ENCODE data around the gene CNTNAP4.

CNTNAP4 gene

GRCh38 chr16:76444832-76445231 lies 167.6 kb downstream of the CNTNAP4 start:
- DNase-seq (ENCODE audit: low read depth) = no peak
- TF ChIP-seq CTCF (conservative IDR thresholded peaks at IDR 0.05; ENCODE audit: control insufficient read depth, insufficient read depth, low read depth, low read length) = no peak
- no peak overlapping the region for H3K4me3 ChIP-seq (ENCODE audit: control insufficient read depth, low read depth, low read length)

GRCh38 chr16:76445815-76446214 lies 168.6 kb downstream of the CNTNAP4 start:
- no peak for TF ChIP-seq CTCF (conservative IDR thresholded peaks at IDR 0.05; ENCODE audit: control insufficient read depth, insufficient read depth, low read depth, low read length)
- DNase-seq (ENCODE audit: low read depth) = no peak
- H3K4me3 ChIP-seq (ENCODE audit: control insufficient read depth, low read depth, low read length) = no peak overlapping the region

- DNase-seq (ENCODE audit: low read depth) = no peak
- no peak for TF ChIP-seq CTCF (conservative IDR thresholded peaks at IDR 0.05; ENCODE audit: control insufficient read depth, insufficient read depth, low read depth, low read length)
- no peak overlapping the region for H3K4me3 ChIP-seq (ENCODE audit: control insufficient read depth, low read depth, low read length)
These were observed 169.1 kb downstream of the CNTNAP4 start for GRCh38 chr16:76446251-76446650.

- TF ChIP-seq CTCF (conservative IDR thresholded peaks at IDR 0.05; ENCODE audit: control insufficient read depth, insufficient read depth, low read depth, low read length) = no peak
- H3K4me3 ChIP-seq (ENCODE audit: control insufficient read depth, low read depth, low read length) = no peak overlapping the region
- no peak for DNase-seq (ENCODE audit: low read depth)
These were observed 173.7 kb downstream of the CNTNAP4 start for GRCh38 chr16:76450890-76451289.

GRCh38 chr16:76455257-76455656 lies 178.1 kb downstream of the CNTNAP4 start:
- no peak overlapping the region for H3K4me3 ChIP-seq (ENCODE audit: control insufficient read depth, low read depth, low read length)
- DNase-seq (ENCODE audit: low read depth) = no peak
- TF ChIP-seq CTCF (conservative IDR thresholded peaks at IDR 0.05; ENCODE audit: control insufficient read depth, insufficient read depth, low read depth, low read length) = no peak

GRCh38 chr16:76456016-76456415 lies 178.8 kb downstream of the CNTNAP4 start:
- H3K4me3 ChIP-seq (ENCODE audit: control insufficient read depth, low read depth, low read length) = no peak overlapping the region
- no peak for DNase-seq (ENCODE audit: low read depth)
- no peak for TF ChIP-seq CTCF (conservative IDR thresholded peaks at IDR 0.05; ENCODE audit: control insufficient read depth, insufficient read depth, low read depth, low read length)

GRCh38 chr16:76459111-76459510 lies 181.9 kb downstream of the CNTNAP4 start:
- no peak overlapping the region for H3K4me3 ChIP-seq (ENCODE audit: control insufficient read depth, low read depth, low read length)
- TF ChIP-seq CTCF (conservative IDR thresholded peaks at IDR 0.05; ENCODE audit: control insufficient read depth, insufficient read depth, low read depth, low read length) = no peak
- DNase-seq (ENCODE audit: low read depth) = no peak

All from fibroblast of mammary gland (primary cell).